Fibroblast of lung (primary cell): Measurements from ENCODE around the gene DLG2. TPM values are rescaled to one million over a fixed set of nuclear protein-coding genes. Genes with fewer than 3 reads are reported as not detected.
A peak's percentile ranks its signal among the peaks of the same experiment; 100 is the strongest.

Experiments used
- DNase-seq, 2 donors: peaks; one replicate each; pipeline versions ENCODE4 v3.0.0 to v3.0.0-alpha.2; 2010; ENCODE audit warnings: low read depth in 2 of 2
- H2AFZ ChIP-seq: 2 replicates; pipeline ENCODE4 v1.5.1; 2012; ENCODE audit warnings: low read length, control low read depth, inconsistent platforms
- H3K27ac ChIP-seq: 2 replicates; pipeline ENCODE4 v1.5.1; 2011; ENCODE audit warnings: low read length, control low read depth; ENCODE audit not compliant: insufficient read depth
- H3K27me3 ChIP-seq: 2 replicates; pipeline ENCODE4 v1.5.1; 2011; ENCODE audit warnings: mild to moderate bottlenecking, low read length; ENCODE audit not compliant: control insufficient read depth, insufficient read depth
- H3K36me3 ChIP-seq: 2 replicates; pipeline ENCODE4 v1.5.1; 2011; ENCODE audit warnings: low read length; ENCODE audit not compliant: control insufficient read depth, insufficient read depth
- H3K4me1 ChIP-seq: 2 replicates; pipeline ENCODE4 v1.5.1; 2011; ENCODE audit warnings: low read length; ENCODE audit not compliant: control insufficient read depth, insufficient read depth; ENCODE audit errors: extremely low read depth
- H3K4me2 ChIP-seq: 2 replicates; pipeline ENCODE4 v1.5.1; 2011; ENCODE audit warnings: low read length, control low read depth; ENCODE audit not compliant: insufficient read depth; ENCODE audit errors: extremely low read depth
- H3K4me3 ChIP-seq, 4 experiments: fragments of 200-600 bp in 1 of 4; sonication (generic) in 1 of 4; replicated peaks in 1 of 4; 2 replicates each; pipeline ENCODE4 v1.5.1; 2011 to 2016; ENCODE audit warnings: low read length in 4 of 4, low read depth in 3 of 4, mild to moderate bottlenecking in 3 of 4, control low read depth in 2 of 4, inconsistent platforms in 1 of 4, mixed read lengths in 1 of 4; ENCODE audit not compliant: insufficient read depth in 1 of 4; ENCODE audit errors: control extremely low read depth in 1 of 4
- H3K79me2 ChIP-seq: 2 replicates; pipeline ENCODE4 v1.5.1; 2012; ENCODE audit warnings: mild to moderate bottlenecking, low read length, inconsistent platforms; ENCODE audit not compliant: control insufficient read depth, insufficient read depth
- H3K9ac ChIP-seq: 2 replicates; pipeline ENCODE4 v1.5.1; 2011; ENCODE audit warnings: mild to moderate bottlenecking, low read length, control low read depth; ENCODE audit not compliant: insufficient read depth
- H3K9me3 ChIP-seq: 2 replicates; pipeline ENCODE4 v1.5.1; 2012; ENCODE audit warnings: low read depth, low read length; ENCODE audit not compliant: control insufficient read depth, insufficient read depth
- H4K20me1 ChIP-seq: 2 replicates; pipeline ENCODE4 v1.5.1; 2011; ENCODE audit warnings: low read length; ENCODE audit not compliant: control insufficient read depth, insufficient read depth; ENCODE audit errors: extremely low read depth
- EZH2 ChIP-seq: IDR thresholded peaks from 2 replicates; pipeline ENCODE4 v1.5.1; 2012; ENCODE audit warnings: low read length, control low read depth, mild to moderate bottlenecking; ENCODE audit errors: missing control alignments
- polyA plus RNA-seq, 2 donors: library from polyadenylated mRNA; depleted of rRNA in 1 of 2; stranded (reverse) in 1 of 2; unstranded in 1 of 2; fragments of >200 nt; gene quantifications; 2 replicates each; pipeline ENCODE4 v1.2.1, GENCODE V29; 2011 to 2012; ENCODE audit warnings: missing spikeins in 1 of 2
- total RNA-seq: library from RNA; depleted of rRNA; stranded (reverse); fragments of >200 nt; gene quantifications from 2 replicates; pipeline ENCODE4 v1.2.1, GENCODE V29; 2014
- TF ChIP-seq, protein P1 (sequence below), 2 donors: IDR thresholded peaks in 1 of 2; conservative IDR thresholded peaks in 1 of 2; 1 replicate in 1 of 2; 2 replicates in 1 of 2; pipeline ENCODE4 v1.5.1; 2011 to 2012; ENCODE audit warnings: low read length in 2 of 2, control low read depth in 1 of 2, inconsistent platforms in 1 of 2, low read depth in 1 of 2, mild to moderate bottlenecking in 1 of 2

Gene DLG2
- total and polyA plus RNA-seq, 2 donors (not counting 1 experiment from before 2014, with no cell fraction given), result 0.77 to 2.3 TPM

DNA sequence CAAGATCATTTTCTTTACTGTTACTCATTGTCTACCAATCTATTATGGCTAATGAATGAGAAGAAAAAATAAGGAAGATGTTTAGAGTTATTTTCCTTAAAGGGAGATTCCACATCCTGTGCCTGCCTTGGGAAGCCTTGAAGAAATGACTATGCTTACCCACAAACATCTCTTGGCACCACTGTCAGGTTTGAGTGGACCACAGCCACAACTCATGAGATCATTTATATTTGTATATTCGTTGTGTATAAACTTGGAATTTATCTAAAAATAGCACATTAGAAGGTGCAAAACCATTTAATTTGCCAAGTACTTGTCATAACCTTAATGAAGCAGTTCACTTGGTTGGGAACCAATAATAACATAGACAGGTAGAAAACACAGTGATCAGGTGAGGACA is 740.8 kb downstream of the DLG2 start:
- Histone ChIP-seq H3K4me1 (no peaks in the 10 kb centered on the region), H4K20me1 (no peaks in the 10 kb centered on the region), H3K9ac (no peak overlapping the region), H3K4me2 (no peak overlapping the region), H3K36me3 (no peaks in the 10 kb centered on the region), H3K27ac (no peak overlapping the region), H3K79me2 (no peaks in the 10 kb centered on the region), H3K27me3 (no peaks in the 10 kb centered on the region), H3K4me3 (no peak overlapping the region), H2AFZ (no peak overlapping the region), H3K9me3 (no peaks in the 10 kb centered on the region)
- DNase-seq, result peak in 1 of 2 donors; percentile 83
- TF ChIP-seq, protein P1, sequence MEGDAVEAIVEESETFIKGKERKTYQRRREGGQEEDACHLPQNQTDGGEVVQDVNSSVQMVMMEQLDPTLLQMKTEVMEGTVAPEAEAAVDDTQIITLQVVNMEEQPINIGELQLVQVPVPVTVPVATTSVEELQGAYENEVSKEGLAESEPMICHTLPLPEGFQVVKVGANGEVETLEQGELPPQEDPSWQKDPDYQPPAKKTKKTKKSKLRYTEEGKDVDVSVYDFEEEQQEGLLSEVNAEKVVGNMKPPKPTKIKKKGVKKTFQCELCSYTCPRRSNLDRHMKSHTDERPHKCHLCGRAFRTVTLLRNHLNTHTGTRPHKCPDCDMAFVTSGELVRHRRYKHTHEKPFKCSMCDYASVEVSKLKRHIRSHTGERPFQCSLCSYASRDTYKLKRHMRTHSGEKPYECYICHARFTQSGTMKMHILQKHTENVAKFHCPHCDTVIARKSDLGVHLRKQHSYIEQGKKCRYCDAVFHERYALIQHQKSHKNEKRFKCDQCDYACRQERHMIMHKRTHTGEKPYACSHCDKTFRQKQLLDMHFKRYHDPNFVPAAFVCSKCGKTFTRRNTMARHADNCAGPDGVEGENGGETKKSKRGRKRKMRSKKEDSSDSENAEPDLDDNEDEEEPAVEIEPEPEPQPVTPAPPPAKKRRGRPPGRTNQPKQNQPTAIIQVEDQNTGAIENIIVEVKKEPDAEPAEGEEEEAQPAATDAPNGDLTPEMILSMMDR (conservative IDR thresholded peaks at IDR 0.05 in 1 of 2, IDR thresholded peaks at IDR 0.05 in 1 of 2; ENCODE audit: low read depth in 1 of 2, low read length in 2 of 2), result no peak
- no peak for TF ChIP-seq EZH2

- no peak for DNase-seq
- TF ChIP-seq, protein P1 (conservative IDR thresholded peaks at IDR 0.05 in 1 of 2, IDR thresholded peaks at IDR 0.05 in 1 of 2; ENCODE audit: low read depth in 1 of 2, low read length in 2 of 2), result no peak
- TF ChIP-seq EZH2, result no peak
- H2AFZ ChIP-seq, result no peak overlapping the region
- H3K79me2 ChIP-seq, result no peaks in the 10 kb centered on the region
- no peak overlapping the region for H3K4me2 ChIP-seq
- H3K4me1 ChIP-seq, result no peaks in the 10 kb centered on the region
- H3K9me3 ChIP-seq, result no peaks in the 10 kb centered on the region
- no peak overlapping the region for H3K27ac ChIP-seq
- no peak overlapping the region for H3K4me3 ChIP-seq
- no peaks in the 10 kb centered on the region for H4K20me1 ChIP-seq
- no peak overlapping the region for H3K9ac ChIP-seq
- H3K27me3 ChIP-seq, result no peaks in the 10 kb centered on the region
- H3K36me3 ChIP-seq, result no peaks in the 10 kb centered on the region
Observed at GRCh38 chr11:84884836-84885235, 742.3 kb downstream of the DLG2 start.

DNA sequence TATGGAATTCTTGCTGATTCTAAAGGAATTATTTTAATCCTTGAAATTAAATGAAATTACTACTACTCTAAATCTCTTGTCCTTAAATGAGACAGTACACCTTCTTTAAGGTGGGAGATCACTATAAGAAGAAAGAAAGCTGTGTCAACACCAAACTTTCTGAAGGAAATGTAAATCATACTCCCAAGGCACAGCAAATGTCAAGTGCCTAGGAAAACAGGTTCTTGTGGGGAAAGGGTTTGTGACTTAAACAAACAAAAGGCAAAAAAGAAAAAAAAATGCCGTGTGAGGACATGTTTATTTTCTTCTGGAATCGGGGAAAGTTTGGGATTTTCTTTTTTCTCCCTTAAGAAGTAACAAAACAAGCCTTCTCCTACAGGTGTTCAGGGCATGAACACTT is 745.1 kb downstream of the DLG2 start:
- no peaks in the 10 kb centered on the region for H4K20me1 ChIP-seq
- H3K4me1 ChIP-seq, result no peaks in the 10 kb centered on the region
- no peak overlapping the region for H3K9ac ChIP-seq
- no peaks in the 10 kb centered on the region for H3K79me2 ChIP-seq
- H3K27ac ChIP-seq, result no peak overlapping the region
- TF ChIP-seq, protein P1 (conservative IDR thresholded peaks at IDR 0.05 in 1 of 2, IDR thresholded peaks at IDR 0.05 in 1 of 2; ENCODE audit: low read depth in 1 of 2, low read length in 2 of 2), result no peak
- no peak for TF ChIP-seq EZH2
- H3K27me3 ChIP-seq, result no peaks in the 10 kb centered on the region
- DNase-seq, result no peak
- no peak overlapping the region for H3K4me2 ChIP-seq
- H3K36me3 ChIP-seq, result no peaks in the 10 kb centered on the region
- H2AFZ ChIP-seq, result no peak overlapping the region
- H3K4me3 ChIP-seq, result no peak overlapping the region
- H3K9me3 ChIP-seq, result no peaks in the 10 kb centered on the region
